KMS-11 (cell line): Measurements from ENCODE around the gene KCNJ6.

Experiments used
- H2AFZ ChIP-seq: fragments of 200-600 bp; sonication (generic); 2 replicates; pipeline ENCODE4 v1.6.1; 2016; ENCODE audit warnings: antibody characterized with exemption, mixed run types, low read depth
- H3K27ac ChIP-seq: fragments of 200-600 bp; sonication (generic); 2 replicates; pipeline ENCODE4 v1.6.1; 2016; ENCODE audit warnings: mild to moderate bottlenecking, mixed run types
- H3K27me3 ChIP-seq: fragments of 200-600 bp; sonication (generic); 2 replicates; pipeline ENCODE4 v1.6.1; 2017; ENCODE audit warnings: mild to moderate bottlenecking, low read depth, mixed run types, moderate library complexity; ENCODE audit not compliant: insufficient read depth
- H3K36me3 ChIP-seq: fragments of 200-600 bp; sonication (generic); 2 replicates; pipeline ENCODE4 v1.6.1; 2017; ENCODE audit warnings: mild to moderate bottlenecking, mixed run types; ENCODE audit not compliant: insufficient read depth
- H3K4me1 ChIP-seq: fragments of 200-600 bp; sonication (generic); 2 replicates; pipeline ENCODE4 v1.6.1; 2016; ENCODE audit warnings: mild to moderate bottlenecking, low read depth, mixed run types; ENCODE audit not compliant: poor library complexity, severe bottlenecking
- H3K4me2 ChIP-seq: fragments of 200-600 bp; sonication (generic); 2 replicates; pipeline ENCODE4 v1.7.0; 2016; ENCODE audit warnings: mild to moderate bottlenecking, mixed run types
- H3K4me3 ChIP-seq: fragments of 200-600 bp; sonication (generic); IDR thresholded peaks from 2 replicates; pipeline ENCODE4 v1.6.1; 2017; ENCODE audit warnings: low read depth, low read length, mixed read lengths; ENCODE audit not compliant: insufficient read depth
- H3K79me2 ChIP-seq: fragments of 200-600 bp; sonication (generic); 2 replicates; pipeline ENCODE4 v1.6.1; 2016; ENCODE audit warnings: low read depth, mixed run types; ENCODE audit not compliant: insufficient read depth
- H3K9ac ChIP-seq: fragments of 200-600 bp; sonication (generic); 2 replicates; pipeline ENCODE4 v1.6.1; 2016; ENCODE audit warnings: mild to moderate bottlenecking, mixed run types
- H4K20me1 ChIP-seq: fragments of 200-600 bp; sonication (generic); 2 replicates; pipeline ENCODE4 v1.6.1; 2016; ENCODE audit warnings: mild to moderate bottlenecking, mixed run types; ENCODE audit not compliant: insufficient read depth
- CTCF ChIP-seq: fragments of 200-600 bp; sonication (generic); conservative IDR thresholded peaks from 2 replicates; pipeline ENCODE4 v1.6.1; 2017; ENCODE audit warnings: low read depth, mild to moderate bottlenecking, antibody characterized with exemption, low read length, moderate library complexity, mixed read lengths

Gene KCNJ6

GRCh38 chr21:37829447-37829846 is 86.8 kb downstream of the KCNJ6 start:
- no peak overlapping the region for H3K4me3 ChIP-seq
- no peak overlapping the region for H3K27ac ChIP-seq
- H4K20me1 ChIP-seq = no peaks in the 10 kb centered on the region
- H3K4me2 ChIP-seq = no peak overlapping the region
- no peaks in the 10 kb centered on the region for H3K36me3 ChIP-seq
- H3K27me3 ChIP-seq = no peaks in the 10 kb centered on the region
- H3K9ac ChIP-seq = no peak overlapping the region
- TF ChIP-seq CTCF = no peak
- H2AFZ ChIP-seq = no peak overlapping the region
- H3K4me1 ChIP-seq = no peaks in the 10 kb centered on the region
- H3K79me2 ChIP-seq = no peaks in the 10 kb centered on the region

GRCh38 chr21:37828991-37829390 is 87.3 kb downstream of the KCNJ6 start:
- Histone ChIP-seq H4K20me1 (no peaks in the 10 kb centered on the region), H3K36me3 (no peaks in the 10 kb centered on the region), H3K9ac (no peak overlapping the region), H3K27ac (no peak overlapping the region), H2AFZ (no peak overlapping the region), H3K4me3 (no peak overlapping the region), H3K27me3 (no peaks in the 10 kb centered on the region), H3K4me2 (no peak overlapping the region), H3K79me2 (no peaks in the 10 kb centered on the region), H3K4me1 (no peaks in the 10 kb centered on the region)
- no peak for TF ChIP-seq CTCF

GRCh38 chr21:37828556-37828955 is 87.7 kb downstream of the KCNJ6 start:
- no peak overlapping the region for H3K27ac ChIP-seq
- no peak for TF ChIP-seq CTCF
- H4K20me1 ChIP-seq = no peaks in the 10 kb centered on the region
- no peaks in the 10 kb centered on the region for H3K4me1 ChIP-seq
- no peak overlapping the region for H2AFZ ChIP-seq
- H3K36me3 ChIP-seq = no peaks in the 10 kb centered on the region
- H3K4me2 ChIP-seq = no peak overlapping the region
- H3K79me2 ChIP-seq = no peaks in the 10 kb centered on the region
- H3K9ac ChIP-seq = no peak overlapping the region
- no peak overlapping the region for H3K4me3 ChIP-seq
- no peaks in the 10 kb centered on the region for H3K27me3 ChIP-seq

GRCh38 chr21:37827913-37828312 is 88.3 kb downstream of the KCNJ6 start:
- no peak overlapping the region for H3K4me3 ChIP-seq
- H3K4me2 ChIP-seq = no peak overlapping the region
- no peaks in the 10 kb centered on the region for H3K4me1 ChIP-seq
- TF ChIP-seq CTCF = no peak
- H3K27me3 ChIP-seq = no peaks in the 10 kb centered on the region
- no peak overlapping the region for H2AFZ ChIP-seq
- no peak overlapping the region for H3K27ac ChIP-seq
- no peaks in the 10 kb centered on the region for H3K36me3 ChIP-seq
- H3K79me2 ChIP-seq = no peaks in the 10 kb centered on the region
- no peak overlapping the region for H3K9ac ChIP-seq
- H4K20me1 ChIP-seq = no peaks in the 10 kb centered on the region
